ENCODE results near the gene LPP.
"Not testable (repeated sequence)": the region's sequence is repeated elsewhere in the genome, so short reads cannot be mapped to it uniquely, and the experiment has no call there.

LPP gene

GRCh38 chr3:188154014-188154808, at the start of gene LPP:
Gene LPP (plus strand): TSS chr3:188154157. CDS start chr3:188406121, 251,964 bp downstream.
- DNase-seq (ENCODE audit: low read depth), result peak; percentile 65

GRCh38 chr3:188106006-188106405, 48.0 kb upstream of the LPP start:
- no peak for DNase-seq (ENCODE audit: low read depth)

- no peak for DNase-seq (ENCODE audit: low read depth)
These were observed 47.5 kb upstream of the LPP start for GRCh38 chr3:188106454-188106853.

GRCh38 chr3:188106887-188107830, 46.8 kb upstream of the LPP start:
- DNase-seq (ENCODE audit: low read depth), result no peak

GRCh38 chr3:188108703-188109412, 45.1 kb upstream of the LPP start:
- no peak for DNase-seq (ENCODE audit: low read depth)

- DNase-seq (ENCODE audit: low read depth), result no peak
These were observed 42.9 kb upstream of the LPP start for GRCh38 chr3:188111002-188111584.

GRCh38 chr3:188113756-188114155, 40.2 kb upstream of the LPP start:
- DNase-seq (ENCODE audit: low read depth), result no peak

- no peak for DNase-seq (ENCODE audit: low read depth)
These were observed 34.1 kb upstream of the LPP start for GRCh38 chr3:188119846-188120245.

- DNase-seq (ENCODE audit: low read depth), result no peak
These were observed 31.3 kb upstream of the LPP start for GRCh38 chr3:188122571-188123169.

- DNase-seq (ENCODE audit: low read depth), result no peak
These were observed 30.6 kb upstream of the LPP start for GRCh38 chr3:188123170-188123905.

GRCh38 chr3:188124184-188124583, 29.8 kb upstream of the LPP start:
- no peak for DNase-seq (ENCODE audit: low read depth)

GRCh38 chr3:188125076-188125475, 28.9 kb upstream of the LPP start:
- no peak for DNase-seq (ENCODE audit: low read depth)

- no peak for DNase-seq (ENCODE audit: low read depth)
These were observed 27.7 kb upstream of the LPP start for GRCh38 chr3:188126276-188126675.

GRCh38 chr3:188126934-188127333, 27.0 kb upstream of the LPP start:
- no peak for DNase-seq (ENCODE audit: low read depth)

GRCh38 chr3:188128905-188129304, 25.1 kb upstream of the LPP start:
- DNase-seq (ENCODE audit: low read depth), result no peak

GRCh38 chr3:188131023-188131422, 22.9 kb upstream of the LPP start:
- not testable (repeated sequence) for DNase-seq (ENCODE audit: low read depth)

GRCh38 chr3:188133219-188133618, 20.7 kb upstream of the LPP start:
- no peak for DNase-seq (ENCODE audit: low read depth)

- no peak for DNase-seq (ENCODE audit: low read depth)
These were observed 20.3 kb upstream of the LPP start for GRCh38 chr3:188133646-188134045.

GRCh38 chr3:188134079-188134478, 19.9 kb upstream of the LPP start:
- DNase-seq (ENCODE audit: low read depth), result no peak

- DNase-seq (ENCODE audit: low read depth), result no peak
These were observed 19.1 kb upstream of the LPP start for GRCh38 chr3:188134856-188135255.

GRCh38 chr3:188135271-188135670, 18.7 kb upstream of the LPP start:
- no peak for DNase-seq (ENCODE audit: low read depth)

All from activated T-cell treated with anti-CD3 and anti-CD28 coated beads for 24 hours (primary cell).